ENCODE measurements around the gene TMEM132D. TPM values are rescaled to one million over a fixed set of nuclear protein-coding genes. Genes with fewer than 3 reads are reported as not detected.

The TMEM132D gene
- total RNA-seq, 1 donor from 2014 or later, result 0.06 TPM

DNA sequence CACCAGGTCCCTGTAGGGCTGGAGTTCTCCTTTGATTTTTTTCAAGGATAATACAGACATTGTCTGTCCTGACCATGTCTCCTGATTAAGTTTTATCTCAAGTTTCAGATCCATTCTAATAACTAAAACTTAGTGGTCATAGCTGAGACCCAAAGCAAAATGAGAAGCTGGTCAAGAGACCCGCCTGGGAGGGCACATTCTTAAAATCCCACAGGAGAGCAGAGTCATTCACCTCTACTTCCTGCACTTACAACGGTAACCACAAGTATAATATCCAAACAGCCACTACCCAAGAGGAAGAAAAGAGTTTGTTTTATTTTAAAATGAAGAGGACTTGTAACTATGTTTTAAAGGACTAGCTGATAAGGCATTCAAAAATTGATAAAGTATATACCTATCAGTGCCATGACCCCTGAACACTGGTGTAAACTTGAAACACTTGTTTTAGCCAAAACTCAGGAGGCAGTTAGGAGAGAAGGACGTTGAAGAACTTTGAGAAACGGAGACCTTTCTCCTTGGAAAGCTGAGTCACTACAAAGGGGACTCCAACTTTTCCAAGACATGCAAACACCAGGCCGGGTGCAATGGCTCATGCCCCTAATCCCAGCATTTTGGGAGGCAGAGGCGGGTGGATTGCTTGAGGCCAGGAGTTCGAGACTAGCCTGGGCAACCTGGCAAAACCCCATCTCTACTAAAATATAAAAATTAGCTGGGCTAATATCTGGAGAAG lies 572.3 kb downstream of the TMEM132D start:
- TF ChIP-seq, protein P1, sequence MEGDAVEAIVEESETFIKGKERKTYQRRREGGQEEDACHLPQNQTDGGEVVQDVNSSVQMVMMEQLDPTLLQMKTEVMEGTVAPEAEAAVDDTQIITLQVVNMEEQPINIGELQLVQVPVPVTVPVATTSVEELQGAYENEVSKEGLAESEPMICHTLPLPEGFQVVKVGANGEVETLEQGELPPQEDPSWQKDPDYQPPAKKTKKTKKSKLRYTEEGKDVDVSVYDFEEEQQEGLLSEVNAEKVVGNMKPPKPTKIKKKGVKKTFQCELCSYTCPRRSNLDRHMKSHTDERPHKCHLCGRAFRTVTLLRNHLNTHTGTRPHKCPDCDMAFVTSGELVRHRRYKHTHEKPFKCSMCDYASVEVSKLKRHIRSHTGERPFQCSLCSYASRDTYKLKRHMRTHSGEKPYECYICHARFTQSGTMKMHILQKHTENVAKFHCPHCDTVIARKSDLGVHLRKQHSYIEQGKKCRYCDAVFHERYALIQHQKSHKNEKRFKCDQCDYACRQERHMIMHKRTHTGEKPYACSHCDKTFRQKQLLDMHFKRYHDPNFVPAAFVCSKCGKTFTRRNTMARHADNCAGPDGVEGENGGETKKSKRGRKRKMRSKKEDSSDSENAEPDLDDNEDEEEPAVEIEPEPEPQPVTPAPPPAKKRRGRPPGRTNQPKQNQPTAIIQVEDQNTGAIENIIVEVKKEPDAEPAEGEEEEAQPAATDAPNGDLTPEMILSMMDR (conservative IDR thresholded peaks at IDR 0.05; ENCODE audit: low read depth, low read length), result no peak
- no peak for DNase-seq (ENCODE audit: low read depth)

DNA sequence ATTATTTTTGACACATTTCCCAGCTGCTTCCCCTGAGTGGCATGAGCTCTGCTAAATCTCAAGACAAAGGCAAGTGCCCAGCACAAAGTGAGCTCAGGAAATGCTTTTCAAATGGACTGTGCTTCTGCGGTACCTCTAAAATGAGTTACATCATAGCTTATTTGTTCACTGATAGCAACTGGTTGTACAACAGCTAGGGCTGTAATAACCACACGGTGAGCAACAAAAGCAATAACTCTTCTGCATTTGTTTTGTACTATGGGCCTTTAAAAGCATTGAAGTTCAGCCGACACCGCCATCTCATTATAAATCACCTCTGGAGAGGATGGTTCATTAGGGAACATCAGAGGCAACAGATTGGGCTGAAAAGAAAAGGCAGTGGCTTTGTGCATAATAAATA lies 575.6 kb downstream of the TMEM132D start:
- TF ChIP-seq, protein P1 (conservative IDR thresholded peaks at IDR 0.05; ENCODE audit: low read depth, low read length), result no peak
- no peak overlapping the region for H3K4me3 ChIP-seq (ENCODE audit: low read depth, low read length)
- DNase-seq (ENCODE audit: low read depth), result no peak

More for the DNA sequence above, 572.3 kb downstream of the TMEM132D start:
- no peak overlapping the region for H3K4me3 ChIP-seq (ENCODE audit: low read depth, low read length)

DNA sequence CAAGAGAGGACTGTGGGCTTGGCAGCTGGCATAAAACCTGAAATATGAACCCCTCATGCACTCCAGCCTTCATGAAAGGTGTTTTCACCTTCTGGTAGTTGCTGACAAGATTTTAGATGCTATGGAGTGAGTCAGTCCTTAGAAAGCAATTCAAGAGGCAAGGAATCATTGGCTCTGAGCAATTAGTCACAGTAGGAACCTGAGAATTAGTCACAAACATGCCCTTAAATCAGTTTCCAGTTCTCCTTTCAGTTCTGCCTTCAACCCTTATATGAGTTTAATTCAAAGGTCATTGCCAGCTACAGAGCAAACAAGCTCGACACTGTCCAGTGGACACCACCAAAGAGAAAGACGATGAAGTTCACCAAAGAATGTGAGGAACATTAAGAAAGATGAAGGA lies 578.3 kb downstream of the TMEM132D start:
- no peak for DNase-seq (ENCODE audit: low read depth)
- TF ChIP-seq, protein P1 (conservative IDR thresholded peaks at IDR 0.05; ENCODE audit: low read depth, low read length), result no peak
- H3K4me3 ChIP-seq (ENCODE audit: low read depth, low read length), result no peak overlapping the region

DNA sequence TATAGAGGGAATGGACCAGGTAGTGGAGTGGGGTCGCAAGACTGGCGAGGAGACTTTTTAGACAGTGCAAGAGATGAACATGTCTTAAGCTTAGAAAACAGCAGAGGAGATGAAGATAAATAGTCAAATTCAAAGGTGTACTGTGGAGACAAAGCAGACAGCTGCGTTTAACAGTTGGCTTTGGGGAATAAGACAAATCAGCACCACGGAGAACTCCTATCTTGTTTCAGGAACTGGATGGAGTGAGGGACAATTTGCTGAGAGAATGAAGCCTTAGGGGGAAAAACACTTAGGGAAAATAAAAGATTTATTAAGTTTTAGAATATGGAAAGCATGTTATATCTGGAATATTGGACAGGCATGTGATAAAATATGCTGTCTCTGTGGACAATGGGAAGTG lies 591.8 kb downstream of the TMEM132D start:
- H3K4me3 ChIP-seq (ENCODE audit: low read depth, low read length), result no peak overlapping the region
- DNase-seq (ENCODE audit: low read depth), result no peak
- TF ChIP-seq, protein P1 (conservative IDR thresholded peaks at IDR 0.05; ENCODE audit: low read depth, low read length), result no peak

DNA sequence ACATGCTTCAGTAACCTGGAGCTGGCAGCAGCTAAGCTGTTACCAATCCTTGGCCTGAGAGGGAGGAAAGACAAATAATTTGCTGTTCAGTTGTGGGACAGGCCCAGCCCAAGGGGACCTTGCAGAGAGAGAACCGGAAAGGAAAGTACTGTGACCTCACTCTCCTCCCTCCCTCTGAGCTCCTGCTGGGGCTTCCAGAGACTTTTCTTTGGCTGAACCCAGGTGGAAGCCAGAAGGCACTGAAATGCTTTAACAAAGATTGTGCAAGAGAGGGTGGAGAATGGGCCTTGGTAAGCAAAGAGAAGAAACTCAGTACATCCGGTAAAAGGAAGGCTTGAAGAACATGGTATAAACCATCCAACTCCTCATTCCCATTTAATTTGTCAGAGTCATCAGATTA lies 593.5 kb downstream of the TMEM132D start:
- TF ChIP-seq, protein P1 (conservative IDR thresholded peaks at IDR 0.05; ENCODE audit: low read depth, low read length), result no peak
- H3K4me3 ChIP-seq (ENCODE audit: low read depth, low read length), result no peak overlapping the region
- DNase-seq (ENCODE audit: low read depth), result no peak

DNA sequence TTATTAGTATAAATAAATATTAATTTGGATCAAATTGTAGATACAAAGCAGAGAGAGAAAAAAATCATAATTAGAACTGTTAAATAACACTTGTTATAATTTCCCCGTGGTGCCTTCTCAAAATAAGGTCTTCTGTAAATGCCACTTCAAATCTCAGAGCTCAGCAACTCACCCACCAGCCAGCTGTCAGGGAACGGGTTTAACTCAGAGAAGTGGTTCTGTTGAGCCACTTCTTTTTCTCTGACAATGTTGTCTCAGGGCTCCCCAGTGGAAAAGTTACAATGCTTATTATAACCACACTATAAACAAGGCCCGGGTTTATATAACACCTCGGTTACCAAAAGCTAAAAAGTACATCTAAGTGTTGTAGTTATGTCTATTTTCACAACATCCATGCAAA lies 598.0 kb downstream of the TMEM132D start:
- H3K4me3 ChIP-seq (ENCODE audit: low read depth, low read length), result no peak overlapping the region
- DNase-seq (ENCODE audit: low read depth), result no peak
- TF ChIP-seq, protein P1 (conservative IDR thresholded peaks at IDR 0.05; ENCODE audit: low read depth, low read length), result no peak

DNA sequence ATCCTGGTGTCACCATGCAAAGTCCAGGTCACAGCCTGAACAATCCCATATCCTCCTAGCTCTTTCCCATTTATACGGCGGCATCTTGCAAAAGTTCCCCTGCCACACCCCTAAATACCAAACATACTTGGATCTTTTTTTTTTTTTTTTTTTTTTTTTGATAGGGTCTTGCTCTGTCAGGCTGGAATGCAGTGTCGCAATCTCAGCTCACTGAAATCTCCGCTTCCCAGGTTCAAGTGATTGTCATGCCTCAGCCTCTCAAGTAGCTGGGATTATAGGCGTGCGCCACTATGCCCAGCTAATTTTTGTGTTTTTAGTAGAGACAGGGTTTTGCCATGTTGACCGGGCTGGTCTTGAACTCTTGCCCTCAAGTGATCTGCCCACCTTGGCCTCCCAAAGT lies 599.3 kb downstream of the TMEM132D start:
- no peak overlapping the region for H3K4me3 ChIP-seq (ENCODE audit: low read depth, low read length)
- no peak for DNase-seq (ENCODE audit: low read depth)
- TF ChIP-seq, protein P1 (conservative IDR thresholded peaks at IDR 0.05; ENCODE audit: low read depth, low read length), result no peak
